Tibial nerve (tissue), 3 donors: ENCODE measurements around the gene SATB2.

ENCODE experiments used
- POLR2A ChIP-seq, 2 donors: fragments of 450-650 bp; IDR thresholded peaks; one replicate each; pipeline ENCODE4 v1.6.1; 2017; ENCODE audit warnings: antibody characterized with exemption in 2 of 2, mild to moderate bottlenecking in 2 of 2, moderate library complexity in 2 of 2
- TF ChIP-seq, protein P1 (sequence below), 5 experiments: fragments of 200-600 bp in 3 of 5; fragments of 450-650 bp in 2 of 5; sonication (generic) in 3 of 5; IDR thresholded peaks; one replicate each; pipeline ENCODE4 v1.5.1; 2016 to 2019; ENCODE audit warnings: antibody characterized with exemption in 5 of 5, mild to moderate bottlenecking in 3 of 5, moderate library complexity in 2 of 5

DNA sequence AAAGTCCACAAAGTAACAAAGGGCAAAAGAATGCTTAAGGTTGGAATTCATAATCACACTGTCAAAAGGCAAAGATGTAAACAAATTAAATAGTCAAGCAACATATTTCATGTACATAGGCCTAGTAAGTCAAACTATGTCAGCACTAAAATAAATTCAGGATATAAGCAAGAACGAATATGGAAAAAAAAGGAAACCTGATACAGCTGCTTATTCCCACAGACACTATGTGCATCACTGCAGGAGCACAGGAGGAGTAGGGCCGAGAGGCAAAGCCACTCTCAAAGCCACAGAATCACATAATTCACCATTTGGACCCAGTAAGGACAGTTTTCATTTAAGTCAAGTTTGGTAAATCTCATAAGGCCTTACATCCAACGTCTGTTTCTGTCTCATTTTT is 116.6 kb downstream of the SATB2 start:
- TF ChIP-seq, protein P1, sequence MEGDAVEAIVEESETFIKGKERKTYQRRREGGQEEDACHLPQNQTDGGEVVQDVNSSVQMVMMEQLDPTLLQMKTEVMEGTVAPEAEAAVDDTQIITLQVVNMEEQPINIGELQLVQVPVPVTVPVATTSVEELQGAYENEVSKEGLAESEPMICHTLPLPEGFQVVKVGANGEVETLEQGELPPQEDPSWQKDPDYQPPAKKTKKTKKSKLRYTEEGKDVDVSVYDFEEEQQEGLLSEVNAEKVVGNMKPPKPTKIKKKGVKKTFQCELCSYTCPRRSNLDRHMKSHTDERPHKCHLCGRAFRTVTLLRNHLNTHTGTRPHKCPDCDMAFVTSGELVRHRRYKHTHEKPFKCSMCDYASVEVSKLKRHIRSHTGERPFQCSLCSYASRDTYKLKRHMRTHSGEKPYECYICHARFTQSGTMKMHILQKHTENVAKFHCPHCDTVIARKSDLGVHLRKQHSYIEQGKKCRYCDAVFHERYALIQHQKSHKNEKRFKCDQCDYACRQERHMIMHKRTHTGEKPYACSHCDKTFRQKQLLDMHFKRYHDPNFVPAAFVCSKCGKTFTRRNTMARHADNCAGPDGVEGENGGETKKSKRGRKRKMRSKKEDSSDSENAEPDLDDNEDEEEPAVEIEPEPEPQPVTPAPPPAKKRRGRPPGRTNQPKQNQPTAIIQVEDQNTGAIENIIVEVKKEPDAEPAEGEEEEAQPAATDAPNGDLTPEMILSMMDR (IDR thresholded peaks at IDR 0.05) = no peak
- TF ChIP-seq POLR2A (IDR thresholded peaks at IDR 0.05) = no peak
